Measurements from ENCODE around the gene HSFX3. TPM values are rescaled to one million over a fixed set of nuclear protein-coding genes. Genes with fewer than 3 reads are reported as not detected.
"Not testable (repeated sequence)": the region's sequence is repeated elsewhere in the genome, so short reads cannot be mapped to it uniquely, and the experiment has no call there.

HSFX3 gene
- total and polyA plus RNA-seq, 2 donors (not counting 1 experiment from before 2014, with no cell fraction given), result not detected

DNA sequence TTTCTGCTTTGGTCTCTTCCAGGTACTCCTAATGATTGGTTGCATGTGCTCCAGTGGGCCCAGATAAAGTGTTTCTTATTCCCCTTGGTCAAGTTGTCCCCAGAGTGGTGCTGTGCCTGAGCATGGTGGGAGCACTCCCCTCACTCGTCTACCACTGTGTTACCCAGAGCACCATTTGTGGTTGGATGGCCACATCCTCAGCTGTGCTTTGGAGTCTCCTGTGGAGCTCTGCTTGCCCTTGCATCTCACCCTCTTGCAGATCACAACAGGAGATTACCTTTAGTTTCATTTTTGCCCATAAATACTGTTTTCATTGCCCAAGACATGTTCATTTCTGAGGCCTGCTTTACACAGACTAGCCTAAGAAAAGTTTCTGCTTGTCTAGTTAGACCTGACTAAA, 730 bp upstream of the HSFX3 start:
- not testable (repeated sequence) for H3K27ac ChIP-seq (ENCODE audit: insufficient read depth, low read length); H3K9ac ChIP-seq (ENCODE audit: insufficient read depth, low read length); H3K4me2 ChIP-seq (ENCODE audit: extremely low read depth, insufficient read depth, low read length); H3K27me3 ChIP-seq (ENCODE audit: control insufficient read depth, insufficient read depth, low read length); H3K4me3 ChIP-seq (replicated peaks in 1 of 4; ENCODE audit: control extremely low read depth in 1 of 4, insufficient read depth in 1 of 4, low read depth in 3 of 4, low read length in 4 of 4); H3K79me2 ChIP-seq (ENCODE audit: control insufficient read depth, insufficient read depth, low read length); H3K9me3 ChIP-seq (ENCODE audit: control insufficient read depth, insufficient read depth, low read depth, low read length); H2AFZ ChIP-seq (ENCODE audit: low read length); H4K20me1 ChIP-seq (ENCODE audit: control insufficient read depth, extremely low read depth, insufficient read depth, low read length); DNase-seq (ENCODE audit: low read depth in 2 of 2); H3K4me1 ChIP-seq (ENCODE audit: control insufficient read depth, extremely low read depth, insufficient read depth, low read length); H3K36me3 ChIP-seq (ENCODE audit: control insufficient read depth, insufficient read depth, low read length)

DNA sequence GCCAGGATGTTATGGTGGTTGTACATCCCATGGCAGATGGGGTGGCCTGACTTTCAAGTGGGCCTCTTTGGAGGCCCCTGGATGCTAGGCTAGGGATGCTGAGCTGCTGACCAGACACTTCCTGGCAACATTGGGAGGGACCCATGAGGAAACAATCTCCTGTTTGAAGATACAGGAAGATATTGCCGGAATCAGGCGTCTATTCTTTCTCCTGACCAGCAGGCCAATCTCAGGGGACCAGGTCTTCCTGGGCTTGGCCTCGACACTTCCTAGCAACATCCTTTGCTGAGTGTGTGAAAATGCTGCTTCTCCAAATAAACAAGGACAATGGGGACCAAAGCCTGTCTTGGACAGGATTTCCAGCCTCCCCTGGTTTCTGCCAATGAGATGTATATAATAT, 1.9 kb downstream of the HSFX3 start:
- not testable (repeated sequence) for H3K4me2 ChIP-seq (ENCODE audit: extremely low read depth, insufficient read depth, low read length)

DNA sequence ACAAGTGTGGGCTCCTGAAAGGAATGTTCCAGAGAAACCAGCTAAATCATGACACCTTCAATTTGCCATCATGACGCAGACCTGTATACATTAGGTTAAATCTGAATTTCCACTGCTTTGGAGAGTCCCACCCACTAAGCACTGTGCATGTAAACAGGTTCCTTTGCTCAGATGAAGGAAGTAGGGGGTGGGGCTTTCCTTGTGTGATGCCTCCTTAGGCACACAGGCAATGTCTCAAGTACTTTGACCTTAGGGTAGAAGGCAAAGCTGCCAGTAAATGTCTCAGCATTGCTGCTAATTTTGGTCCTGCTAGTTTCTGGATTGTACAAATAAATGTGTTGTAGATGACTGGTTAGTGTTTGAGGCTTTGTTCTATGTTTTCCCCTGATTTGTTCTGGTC, 2.8 kb downstream of the HSFX3 start:
- H3K27me3 ChIP-seq (ENCODE audit: control insufficient read depth, insufficient read depth, low read length); H3K4me1 ChIP-seq (ENCODE audit: control insufficient read depth, extremely low read depth, insufficient read depth, low read length); H3K4me2 ChIP-seq (ENCODE audit: extremely low read depth, insufficient read depth, low read length); H3K79me2 ChIP-seq (ENCODE audit: control insufficient read depth, insufficient read depth, low read length); H3K27ac ChIP-seq (ENCODE audit: insufficient read depth, low read length); H2AFZ ChIP-seq (ENCODE audit: low read length); H3K9ac ChIP-seq (ENCODE audit: insufficient read depth, low read length); DNase-seq (ENCODE audit: low read depth in 2 of 2); H4K20me1 ChIP-seq (ENCODE audit: control insufficient read depth, extremely low read depth, insufficient read depth, low read length); H3K4me3 ChIP-seq (replicated peaks in 1 of 4; ENCODE audit: control extremely low read depth in 1 of 4, insufficient read depth in 1 of 4, low read depth in 3 of 4, low read length in 4 of 4); H3K9me3 ChIP-seq (ENCODE audit: control insufficient read depth, insufficient read depth, low read depth, low read length); H3K36me3 ChIP-seq (ENCODE audit: control insufficient read depth, insufficient read depth, low read length): not testable (repeated sequence)

More for the DNA sequence above, 1.9 kb downstream of the HSFX3 start:
- not testable (repeated sequence) for H3K27me3 ChIP-seq (ENCODE audit: control insufficient read depth, insufficient read depth, low read length); H3K36me3 ChIP-seq (ENCODE audit: control insufficient read depth, insufficient read depth, low read length); DNase-seq (ENCODE audit: low read depth in 2 of 2); H3K4me1 ChIP-seq (ENCODE audit: control insufficient read depth, extremely low read depth, insufficient read depth, low read length); H3K4me3 ChIP-seq (replicated peaks in 1 of 4; ENCODE audit: control extremely low read depth in 1 of 4, insufficient read depth in 1 of 4, low read depth in 3 of 4, low read length in 4 of 4); H3K27ac ChIP-seq (ENCODE audit: insufficient read depth, low read length); H3K79me2 ChIP-seq (ENCODE audit: control insufficient read depth, insufficient read depth, low read length); H3K9me3 ChIP-seq (ENCODE audit: control insufficient read depth, insufficient read depth, low read depth, low read length); H2AFZ ChIP-seq (ENCODE audit: low read length); H3K9ac ChIP-seq (ENCODE audit: insufficient read depth, low read length); H4K20me1 ChIP-seq (ENCODE audit: control insufficient read depth, extremely low read depth, insufficient read depth, low read length)

DNA sequence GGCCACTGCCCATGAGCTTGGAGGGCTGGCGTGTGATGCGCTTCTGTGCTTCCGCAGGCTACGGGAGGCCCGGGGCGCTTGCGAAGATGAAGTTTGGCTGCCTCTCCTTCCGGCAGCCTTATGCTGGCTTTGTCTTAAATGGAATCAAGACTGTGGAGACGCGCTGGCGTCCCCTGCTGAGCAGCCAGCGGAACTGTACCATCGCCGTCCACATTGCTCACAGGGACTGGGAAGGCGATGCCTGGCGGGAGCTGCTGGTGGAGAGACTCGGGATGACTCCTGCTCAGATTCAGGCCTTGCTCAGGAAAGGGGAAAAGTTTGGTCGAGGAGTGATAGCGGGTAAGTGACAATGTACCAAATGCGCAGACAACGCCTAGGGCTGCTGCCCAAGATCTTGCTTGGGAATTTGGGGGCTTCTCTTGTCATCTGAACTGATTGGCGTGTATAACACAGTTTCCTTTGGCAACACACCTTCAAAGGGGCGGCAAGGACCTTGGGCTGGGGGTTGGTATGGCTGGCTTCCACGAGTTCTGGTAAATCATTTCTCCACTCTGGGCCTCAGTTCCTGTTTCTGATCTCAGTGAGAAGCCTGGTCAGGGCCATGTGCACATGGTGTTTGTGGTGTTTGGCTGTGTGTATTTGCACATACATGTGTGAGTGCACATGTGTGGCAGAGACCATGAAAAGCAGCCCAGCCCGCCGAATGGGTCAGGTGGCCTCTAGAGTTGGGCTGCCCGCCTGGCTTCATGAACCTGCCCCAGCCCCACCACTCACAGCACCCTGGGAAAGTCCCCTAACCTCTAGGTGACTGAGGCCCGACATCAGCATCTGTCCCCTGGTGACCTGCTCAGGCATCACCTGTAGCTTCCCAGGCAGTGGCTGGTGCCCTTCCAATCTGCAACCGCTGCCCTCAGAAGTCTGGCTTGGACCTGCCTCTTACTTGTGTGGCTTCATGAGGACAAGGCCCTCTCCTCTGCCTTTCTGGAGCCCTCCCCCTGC, 3.9 kb downstream of the HSFX3 start:
- not testable (repeated sequence) for H3K27me3 ChIP-seq (ENCODE audit: control insufficient read depth, insufficient read depth, low read length); DNase-seq (ENCODE audit: low read depth in 2 of 2); H4K20me1 ChIP-seq (ENCODE audit: control insufficient read depth, extremely low read depth, insufficient read depth, low read length); H3K4me1 ChIP-seq (ENCODE audit: control insufficient read depth, extremely low read depth, insufficient read depth, low read length); H2AFZ ChIP-seq (ENCODE audit: low read length); H3K79me2 ChIP-seq (ENCODE audit: control insufficient read depth, insufficient read depth, low read length); H3K36me3 ChIP-seq (ENCODE audit: control insufficient read depth, insufficient read depth, low read length); H3K4me3 ChIP-seq (replicated peaks in 1 of 4; ENCODE audit: control extremely low read depth in 1 of 4, insufficient read depth in 1 of 4, low read depth in 3 of 4, low read length in 4 of 4); H3K27ac ChIP-seq (ENCODE audit: insufficient read depth, low read length); H3K4me2 ChIP-seq (ENCODE audit: extremely low read depth, insufficient read depth, low read length); H3K9ac ChIP-seq (ENCODE audit: insufficient read depth, low read length); H3K9me3 ChIP-seq (ENCODE audit: control insufficient read depth, insufficient read depth, low read depth, low read length)

All from fibroblast of lung (primary cell).